ENCODE measurements around the gene PEPD.
"Not testable (repeated sequence)": the region's sequence is repeated elsewhere in the genome, so short reads cannot be mapped to it uniquely, and the experiment has no call there.

The PEPD gene

DNA sequence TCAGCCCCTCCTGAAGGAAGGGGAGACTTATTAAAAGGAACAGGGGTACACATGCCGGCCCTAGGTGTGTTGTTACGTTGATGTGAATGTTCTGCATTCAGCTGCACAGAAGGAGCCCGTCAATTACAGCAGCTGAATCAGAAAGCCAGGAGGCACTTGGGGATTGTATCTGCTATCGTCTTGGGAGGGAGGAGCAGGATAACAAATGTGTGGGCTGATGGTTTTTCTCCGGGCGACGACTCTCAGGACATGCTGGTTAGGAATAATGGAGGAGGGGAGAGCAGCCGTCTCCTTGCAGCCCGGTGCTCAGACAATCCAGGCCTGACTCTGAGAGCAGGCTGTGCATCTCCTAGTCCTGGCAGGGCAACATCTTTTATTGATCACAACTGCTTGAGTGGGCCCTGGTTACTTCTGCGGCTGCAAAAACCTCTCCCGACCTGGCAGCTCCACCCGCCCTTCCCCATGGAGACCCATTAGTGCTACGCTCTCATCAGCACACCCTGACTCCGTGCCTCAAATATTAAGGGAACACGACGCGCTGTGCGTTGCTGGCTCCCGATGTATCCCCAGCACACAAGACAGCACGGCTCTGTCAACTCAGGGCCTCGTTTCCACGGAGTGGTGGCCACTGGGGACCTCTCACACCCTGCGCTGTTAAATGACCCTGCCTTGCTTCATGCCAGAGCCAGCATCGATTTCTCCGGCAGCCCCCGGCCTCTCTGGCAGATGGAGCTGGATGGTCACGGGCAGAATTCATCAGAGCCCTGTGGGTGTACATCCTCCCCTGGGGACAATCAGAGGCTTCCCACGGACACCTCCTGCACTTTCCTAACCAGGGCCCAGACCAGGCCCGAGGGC lies 25.3 kb downstream of the PEPD start:
- no peak for DNase-seq

DNA sequence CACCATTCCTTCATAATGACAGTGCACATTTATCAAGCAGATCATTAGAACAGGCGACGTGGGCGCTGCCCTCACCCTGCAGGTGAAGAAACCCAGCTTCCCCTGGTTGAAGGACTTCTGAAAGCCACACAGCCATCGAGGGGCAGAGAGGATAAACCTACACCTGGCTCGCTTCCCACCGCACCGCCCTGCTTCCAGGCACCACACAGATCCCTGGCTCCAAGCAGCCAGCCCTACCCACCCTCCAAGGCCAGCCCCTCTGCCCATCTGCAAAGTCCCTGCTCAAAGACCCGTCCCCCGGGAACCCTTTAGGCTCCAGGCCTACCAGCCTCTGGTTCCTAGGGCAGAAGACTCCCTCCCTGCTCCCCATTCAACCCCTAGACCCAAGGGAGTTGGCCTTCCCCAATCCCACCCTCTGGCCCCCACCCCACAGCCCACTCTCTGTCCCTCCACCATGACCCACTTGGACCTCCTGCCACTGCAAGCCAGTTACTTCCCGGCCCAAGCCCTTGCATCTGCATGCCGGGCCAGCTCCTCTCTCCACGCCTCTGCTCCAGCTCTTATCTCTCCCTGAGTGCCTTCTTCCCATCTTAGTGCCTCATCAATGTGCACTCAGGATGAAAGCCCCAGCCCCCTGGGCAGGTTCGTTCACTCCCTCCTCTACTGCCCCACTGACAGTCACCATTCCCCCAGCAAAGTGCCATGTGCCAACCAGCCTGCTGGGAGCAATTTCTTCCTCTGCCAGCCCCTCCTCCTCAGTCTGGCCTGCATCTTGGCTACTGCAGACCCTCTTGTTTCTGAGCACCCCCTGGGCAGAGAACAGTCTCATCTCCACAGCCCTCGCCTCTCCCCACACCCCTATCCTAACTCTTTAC lies 28.0 kb downstream of the PEPD start:
- DNase-seq: no peak

DNA sequence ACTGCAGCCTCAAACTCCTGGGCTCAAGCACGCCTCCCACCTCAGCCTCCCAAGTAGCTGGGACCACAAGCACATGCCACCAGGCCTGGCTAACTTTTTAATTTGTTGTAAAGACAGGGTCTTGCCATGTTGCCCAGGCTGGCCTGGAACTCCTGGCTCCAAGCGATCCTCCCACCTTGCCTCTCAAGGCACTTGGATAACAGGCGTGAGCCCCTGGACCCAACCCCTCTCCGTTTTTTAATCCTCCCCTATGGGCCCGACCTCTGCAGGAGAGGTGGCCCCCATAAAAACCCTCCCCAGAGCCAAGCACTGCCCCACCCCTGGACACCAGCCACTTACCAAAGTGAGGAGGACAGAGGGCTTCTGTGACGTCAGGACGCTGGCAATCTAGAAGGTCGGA lies 28.6 kb downstream of the PEPD start:
- no peak for DNase-seq

DNA sequence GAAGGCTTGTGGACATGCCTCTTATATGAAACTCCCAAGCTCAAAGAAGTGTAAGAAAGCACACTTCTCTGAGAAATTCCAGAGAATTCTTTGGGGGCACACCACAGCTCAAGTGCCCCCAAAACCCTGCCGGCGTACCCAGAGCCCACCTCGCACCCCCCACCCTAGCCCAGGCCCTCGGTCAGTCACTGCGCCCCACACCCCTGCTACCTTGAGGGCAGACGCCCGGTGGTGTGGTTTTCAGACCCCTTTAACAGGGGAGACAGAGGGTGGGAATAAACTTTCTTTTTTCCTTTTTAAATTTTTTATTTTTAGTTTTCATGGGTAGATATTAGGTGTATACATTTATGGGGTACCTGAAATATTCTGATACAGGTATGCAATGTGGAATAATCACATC lies 29.5 kb downstream of the PEPD start:
- DNase-seq: no peak

DNA sequence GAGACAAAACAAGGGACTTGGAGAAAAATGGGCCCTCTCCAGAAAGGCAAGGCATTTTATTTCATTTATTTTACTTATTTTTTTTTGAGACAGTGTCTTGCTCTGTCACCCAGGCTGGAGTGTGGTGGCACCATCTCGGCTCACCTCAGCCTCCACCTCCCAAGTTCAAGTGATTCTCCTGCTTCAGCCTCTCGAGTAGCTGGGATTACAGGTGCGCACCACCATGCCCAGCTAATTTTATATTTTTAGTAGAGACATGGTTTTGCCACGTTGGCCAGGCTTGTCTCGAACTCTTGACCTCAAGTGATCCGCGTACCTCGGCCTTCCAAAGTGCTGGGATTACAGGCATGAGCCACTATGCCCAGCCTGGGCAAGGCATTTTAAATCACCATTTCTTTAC lies 31.0 kb downstream of the PEPD start:
- not testable (repeated sequence) for DNase-seq

DNA sequence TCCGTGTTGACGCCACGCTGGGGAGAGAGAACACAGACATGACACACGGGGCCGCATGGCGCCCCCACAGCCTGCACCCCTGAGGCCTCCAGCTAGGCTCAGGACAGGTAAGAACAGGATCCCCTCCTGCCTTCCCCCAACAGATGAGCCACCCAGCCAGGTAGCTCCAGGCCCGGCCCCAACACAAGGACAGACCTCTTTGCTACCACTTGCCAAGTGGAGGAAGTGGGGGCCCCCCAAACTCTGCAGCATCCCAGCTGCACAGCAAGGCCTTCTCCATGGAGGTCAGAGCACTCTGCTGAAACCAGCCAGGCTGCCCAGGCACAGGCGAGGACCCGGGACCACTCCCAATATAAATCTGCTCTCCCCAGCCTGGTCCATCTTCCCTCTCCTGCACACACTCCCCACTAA lies 31.5 kb downstream of the PEPD start:
- DNase-seq: no peak

DNA sequence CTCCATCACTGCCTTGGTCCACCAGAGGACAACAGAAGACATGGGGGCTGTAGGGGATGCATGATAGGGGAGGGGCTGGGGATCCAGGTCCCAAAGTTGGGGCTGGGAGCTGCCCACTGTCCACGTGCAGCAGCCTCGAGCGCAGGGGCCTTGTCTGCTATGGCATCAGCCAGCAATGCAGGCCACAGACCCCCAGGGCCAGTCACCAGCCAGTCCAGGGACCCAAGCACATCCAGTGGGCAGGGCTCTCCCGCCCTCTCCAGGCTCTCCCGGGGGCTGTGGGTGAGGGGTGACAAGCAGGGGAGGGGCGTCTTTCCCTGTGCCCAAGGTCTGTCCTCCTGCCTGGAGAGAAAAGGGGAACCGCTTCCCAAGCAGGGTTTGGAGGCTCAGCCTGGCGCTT lies 32.8 kb downstream of the PEPD start:
- no peak for DNase-seq

DNA sequence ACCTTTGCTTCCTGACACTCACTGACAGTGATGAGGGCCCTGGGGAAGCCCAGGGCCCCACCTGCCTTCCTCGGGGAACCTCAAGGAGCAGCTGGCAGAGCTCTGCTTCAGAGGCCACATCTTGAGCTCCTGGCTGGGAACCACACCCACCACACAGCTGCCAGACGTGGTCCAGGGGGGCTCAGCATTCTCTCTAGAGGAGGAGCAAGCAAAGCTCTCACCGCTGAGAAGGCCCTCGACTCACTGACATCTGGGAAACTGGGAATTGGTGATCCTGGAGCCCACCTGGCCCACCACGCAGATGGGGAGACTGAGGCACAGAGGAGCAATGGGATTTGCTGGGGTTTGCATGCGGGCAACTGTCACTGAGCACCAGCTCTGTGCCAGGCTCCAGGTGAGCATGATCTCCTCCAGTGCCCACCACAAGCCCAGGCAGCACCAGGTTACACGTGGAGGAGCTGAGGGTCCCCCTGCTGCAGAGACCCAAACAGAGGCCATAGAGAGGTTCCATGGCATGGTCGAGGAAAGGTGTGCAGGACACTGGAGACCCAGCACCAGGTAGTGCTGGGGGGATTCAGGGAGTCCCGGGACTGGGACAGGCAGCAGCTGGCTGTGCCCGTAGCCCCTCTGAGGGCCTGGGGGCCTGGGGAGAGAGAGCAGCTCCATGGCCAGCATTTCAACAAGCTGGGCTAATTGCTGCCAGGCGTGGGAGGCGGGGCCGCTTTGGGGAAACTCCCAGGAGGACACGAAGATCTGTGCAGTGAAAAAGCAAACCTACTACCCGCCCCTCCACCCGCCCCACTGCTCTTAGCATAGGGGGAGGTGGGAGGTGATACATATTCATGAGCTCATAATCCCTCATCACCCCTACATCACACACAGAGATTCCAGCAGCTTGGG lies 33.4 kb downstream of the PEPD start:
- DNase-seq: no peak

DNA sequence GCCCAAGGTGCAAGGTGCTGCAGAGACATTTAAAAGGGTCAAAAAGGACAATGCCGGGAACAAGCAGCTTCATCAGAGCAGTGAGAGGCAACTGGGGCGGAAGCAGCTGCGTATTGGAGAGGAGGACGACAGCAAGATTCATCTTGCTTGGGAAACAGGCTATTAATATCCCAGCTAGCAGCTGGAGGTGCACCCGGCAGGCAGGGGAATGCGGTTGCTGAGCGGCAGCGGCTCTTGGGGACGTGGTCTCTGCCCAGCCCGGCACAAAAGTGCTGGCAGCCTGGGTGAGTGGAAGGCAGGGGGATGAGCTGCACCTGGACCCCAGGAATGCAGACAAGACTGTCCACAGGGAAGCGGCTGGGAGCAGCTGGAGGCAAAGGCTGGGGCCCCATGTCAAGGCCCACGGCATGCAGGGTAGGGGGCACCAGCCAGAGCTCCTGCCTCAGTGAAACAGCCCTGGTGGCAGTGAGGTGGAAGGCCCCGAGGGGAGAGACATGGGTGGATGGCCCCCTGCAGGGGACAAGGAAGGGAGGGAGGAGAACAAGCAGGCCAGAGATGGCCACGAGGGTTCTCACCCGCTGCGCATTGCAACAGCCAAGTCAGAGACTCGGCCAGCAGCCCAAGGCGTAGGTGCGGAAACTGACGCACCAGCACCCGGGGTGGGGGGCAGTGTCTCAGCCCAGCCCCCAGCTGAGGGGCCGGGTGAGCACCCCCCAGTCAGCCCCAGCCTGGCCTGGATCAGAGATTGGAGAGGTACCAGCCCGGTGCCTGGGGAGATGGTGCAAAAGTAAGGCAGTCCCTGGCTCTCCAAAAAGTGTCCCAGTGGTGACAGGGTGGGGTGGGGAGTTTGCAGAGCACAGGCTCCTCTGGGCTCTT lies 34.4 kb downstream of the PEPD start:
- no peak for DNase-seq

DNA sequence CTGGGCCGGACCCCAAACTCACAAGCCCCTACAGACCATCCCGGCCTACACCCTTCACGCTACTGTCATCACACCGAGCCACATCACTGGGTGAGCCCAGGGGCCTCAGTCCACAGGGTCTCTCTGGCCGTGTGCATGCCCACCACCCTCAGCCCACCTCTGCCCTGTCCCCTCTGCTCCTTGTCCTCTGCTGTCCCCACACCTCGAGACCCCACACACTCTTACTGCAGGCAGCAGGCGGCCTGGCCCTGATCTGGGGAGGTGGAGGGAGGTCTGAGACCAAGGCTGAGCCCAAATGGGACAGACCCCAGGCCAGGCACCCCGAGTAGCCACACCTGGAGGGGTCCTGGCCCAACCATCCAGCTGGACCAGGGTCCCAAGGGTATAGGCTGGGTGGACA lies 35.2 kb downstream of the PEPD start:
- DNase-seq: no peak

DNA sequence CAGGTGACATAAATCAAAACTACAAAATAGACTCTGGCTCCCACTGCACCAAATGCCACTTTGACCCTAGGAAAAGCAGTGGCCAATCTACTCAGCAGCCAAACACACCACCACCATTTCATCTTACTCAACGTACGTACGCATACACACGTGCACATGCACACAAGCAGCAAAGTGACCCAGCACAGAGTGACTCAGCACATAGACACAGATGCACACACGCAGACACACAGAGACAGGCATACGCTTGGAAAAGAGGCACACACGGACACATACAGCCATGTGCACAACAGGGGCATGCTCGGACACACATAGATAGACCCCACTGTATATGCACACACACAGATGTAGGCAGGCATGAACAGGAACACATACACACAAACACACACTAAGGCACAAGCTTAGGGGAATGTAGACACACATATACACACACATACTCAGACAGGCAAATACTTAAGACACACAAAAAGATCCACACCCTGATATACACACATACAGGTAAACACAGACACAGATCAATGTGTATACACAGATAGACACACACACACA lies 37.3 kb downstream of the PEPD start:
- no peak for DNase-seq

DNA sequence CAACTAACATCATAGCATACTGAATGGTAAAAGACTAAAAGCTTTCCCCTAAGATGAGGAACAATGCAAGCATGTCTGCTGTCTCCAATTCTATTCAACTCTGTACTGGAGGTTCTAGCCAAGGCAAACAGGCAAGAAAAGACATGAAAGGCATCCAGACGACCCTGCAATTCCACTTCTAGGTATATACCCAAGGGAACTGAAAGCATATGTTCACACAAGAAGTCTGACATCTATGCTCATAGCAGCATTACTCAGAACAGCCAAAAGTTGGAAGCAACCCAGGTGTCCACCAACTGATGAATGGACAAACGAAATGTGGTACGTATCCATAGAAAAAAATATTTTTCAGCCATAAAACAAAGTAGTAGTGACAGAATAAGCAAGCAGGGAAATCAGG lies 39.1 kb downstream of the PEPD start:
- no peak for DNase-seq

DNA sequence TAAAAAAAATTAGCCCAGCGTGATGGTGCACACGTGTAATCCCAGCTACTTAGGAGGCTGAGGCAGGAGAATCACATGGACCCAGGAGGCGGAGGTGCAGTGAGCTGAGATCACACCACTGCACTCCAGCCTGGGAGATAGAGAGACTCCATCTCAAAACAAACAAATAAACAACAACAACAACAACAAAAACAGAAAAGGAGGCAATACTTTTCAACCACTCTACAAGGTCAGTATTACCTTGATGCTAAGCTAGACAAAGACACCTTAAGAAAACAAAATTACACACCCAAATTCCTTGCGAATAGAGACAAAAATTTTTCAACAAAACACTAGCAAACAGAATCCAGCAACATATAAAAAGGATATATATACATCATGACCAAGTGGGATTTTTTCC lies 39.7 kb downstream of the PEPD start:
- DNase-seq: no peak

DNA sequence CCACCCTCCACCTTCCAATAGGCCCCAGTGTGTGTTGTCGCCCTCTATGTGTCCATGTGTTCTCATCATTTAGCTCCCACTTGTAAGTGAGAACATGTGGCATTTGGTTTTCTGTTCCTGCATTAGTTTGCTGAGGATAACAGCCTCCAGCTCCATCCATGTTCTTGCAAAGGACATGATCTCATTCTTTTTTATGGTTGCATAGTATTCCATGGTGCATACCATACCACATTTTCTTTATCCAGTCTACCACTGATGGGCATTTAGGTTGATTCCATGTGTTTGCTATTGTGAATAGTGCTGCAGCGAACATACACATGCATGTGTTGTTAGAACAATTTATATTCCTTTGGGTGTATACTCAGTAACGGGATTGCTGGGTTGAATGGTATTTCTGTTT lies 42.0 kb downstream of the PEPD start:
- not testable (repeated sequence) for DNase-seq

DNA sequence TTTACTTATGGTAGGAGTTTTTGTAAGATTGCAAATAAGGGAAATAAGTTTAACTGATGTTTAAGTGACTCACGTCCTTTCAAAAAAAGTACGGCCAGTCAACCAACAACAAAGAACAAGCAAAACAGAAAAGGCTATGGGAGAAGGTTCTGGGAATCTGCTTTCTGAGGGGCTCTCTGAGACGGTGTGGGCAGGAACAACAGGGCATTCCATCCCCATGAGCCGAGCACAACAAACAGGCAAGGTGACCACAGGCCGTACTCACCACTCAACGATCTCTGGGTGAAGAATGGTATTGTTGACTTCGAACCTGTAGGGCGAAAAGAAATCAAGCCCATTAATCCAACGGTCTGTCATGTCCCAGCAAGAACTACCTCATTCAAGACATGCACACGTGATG lies 43.8 kb downstream of the PEPD start:
- DNase-seq: no peak

DNA sequence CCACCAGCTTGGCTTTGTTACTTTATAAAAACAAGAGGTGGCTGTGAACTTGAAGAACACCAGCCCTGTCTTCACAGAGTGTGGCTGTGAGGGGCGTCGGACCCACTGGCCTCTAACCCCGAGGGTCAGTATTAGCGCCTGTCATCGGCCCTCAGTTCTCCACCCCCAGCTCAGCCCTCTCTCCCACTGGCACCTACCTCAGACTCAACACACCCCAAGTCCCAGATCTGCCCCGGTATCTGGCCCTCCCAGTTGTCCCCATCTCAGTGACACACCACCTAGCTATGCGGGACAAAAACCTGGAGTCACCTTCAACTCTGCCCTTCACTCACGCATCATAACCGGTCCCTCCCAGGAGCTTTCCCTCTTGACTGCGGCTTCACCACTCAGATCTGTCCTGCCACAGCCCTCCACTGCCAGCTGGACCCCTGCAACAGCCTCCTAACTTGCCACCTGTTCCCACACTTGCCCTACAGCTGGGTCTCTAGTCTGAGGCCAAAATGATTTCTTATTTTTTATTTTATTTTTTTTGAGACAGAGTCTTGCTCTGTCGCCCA lies 45.4 kb downstream of the PEPD start:
- DNase-seq: no peak

DNA sequence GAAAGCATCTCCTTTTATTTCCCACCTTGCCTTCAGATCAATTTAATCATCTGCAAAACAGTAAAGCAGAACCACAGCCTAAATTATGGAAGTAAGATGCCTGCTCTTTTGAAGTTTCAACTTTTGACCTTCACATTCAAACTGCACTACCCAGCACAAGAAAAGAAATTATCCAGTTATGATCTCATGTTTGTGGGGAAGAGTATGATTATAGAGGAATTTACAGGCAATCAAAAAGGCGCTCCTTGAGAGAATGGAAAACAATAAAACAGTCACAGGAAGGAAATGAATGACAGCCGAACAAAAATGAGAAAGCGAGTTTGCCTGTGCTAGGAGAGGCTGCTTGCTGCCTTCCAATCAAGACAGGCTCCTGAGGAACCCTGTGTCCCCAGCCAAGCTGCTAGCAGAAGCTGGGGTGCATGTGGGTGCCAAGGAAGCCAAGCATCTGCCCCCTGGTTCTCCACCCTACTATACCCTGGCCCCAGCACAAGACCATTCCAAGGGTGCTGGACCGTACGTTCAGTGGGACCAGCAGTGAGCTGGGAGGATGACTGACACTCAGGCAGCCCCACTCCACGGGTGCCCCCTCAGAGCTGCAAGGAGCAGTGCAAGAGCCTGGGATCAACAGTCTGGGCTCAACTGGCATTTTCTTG lies 47.8 kb downstream of the PEPD start:
- DNase-seq: no peak

DNA sequence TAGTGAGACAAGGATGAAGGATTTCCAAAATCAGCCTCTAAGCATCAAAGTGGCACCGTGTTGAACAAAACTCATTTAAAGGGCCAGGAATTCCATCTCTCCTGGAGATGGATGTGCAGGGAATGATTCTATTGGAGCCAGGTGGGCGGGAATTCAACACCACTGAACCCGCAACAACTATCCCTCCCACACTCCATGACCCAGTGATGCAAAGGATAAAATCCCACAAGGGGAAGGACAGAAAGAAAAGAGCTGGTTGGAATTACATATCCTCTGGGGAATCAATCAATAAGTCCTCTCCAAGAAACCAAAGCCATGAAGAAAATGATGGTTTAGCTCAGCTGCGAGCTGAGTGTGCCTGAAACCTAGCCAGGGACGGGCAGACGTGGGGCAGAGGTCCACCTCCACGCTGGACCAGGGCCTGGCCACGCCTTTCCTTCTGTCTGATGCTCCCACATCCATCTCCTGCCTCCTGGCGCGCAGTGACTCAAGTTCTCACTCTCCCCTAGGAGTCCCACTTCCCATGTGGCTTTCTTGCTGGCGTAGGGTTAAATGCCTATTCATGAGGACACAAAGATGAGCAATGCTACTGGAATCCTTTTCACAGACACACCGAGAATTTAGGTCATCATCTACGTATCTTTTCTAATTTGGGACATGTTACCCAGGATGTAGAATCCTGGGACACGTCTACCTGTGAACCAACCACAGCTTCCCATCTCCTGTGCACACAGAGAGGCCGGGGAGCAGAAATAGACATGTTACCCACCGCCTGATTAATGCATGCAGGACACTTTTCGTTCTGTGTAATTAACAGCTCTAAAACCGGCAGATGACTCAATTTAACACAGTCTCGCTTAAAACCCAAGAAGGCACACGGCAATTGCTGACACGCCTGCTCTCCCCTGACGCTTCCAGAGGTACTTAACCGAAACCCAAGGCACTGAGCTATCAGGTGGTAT lies 48.6 kb downstream of the PEPD start:
- no peak for DNase-seq

DNA sequence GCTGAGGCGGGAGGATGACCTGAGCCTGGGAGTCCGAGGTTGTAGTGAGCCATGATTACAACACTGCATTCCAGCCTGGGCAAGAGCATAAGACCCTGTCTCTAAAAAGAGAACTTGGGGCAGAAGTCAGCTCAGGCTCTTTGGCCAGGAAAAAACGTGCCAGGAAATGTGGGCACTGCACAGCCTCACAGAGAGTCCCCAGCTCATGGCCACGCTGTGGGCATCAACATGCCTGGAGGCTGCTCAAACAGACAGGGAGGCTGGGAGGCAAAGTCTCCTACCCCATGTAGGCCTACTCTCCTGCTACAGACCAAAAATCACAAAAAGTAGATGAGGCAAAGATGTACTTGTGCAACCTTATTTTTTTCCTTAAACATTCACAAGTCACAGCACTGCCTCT lies 49.4 kb downstream of the PEPD start:
- no peak for DNase-seq
